GM12892 (cell line): ENCODE measurements around the gene PPIL3.
A peak's percentile ranks its signal among the peaks of the same experiment; 100 is the strongest.

ENCODE experiments used
- POLR2A ChIP-seq: IDR thresholded peaks from 2 replicates; pipeline ENCODE4 v1.6.1; 2011; ENCODE audit warnings: low read depth, low read length, control low read depth
- POLR2AphosphoS5 ChIP-seq: IDR thresholded peaks from 2 replicates; pipeline ENCODE4 v1.6.1; 2011; ENCODE audit warnings: low read depth, low read length, control low read depth
- TAF1 ChIP-seq: IDR thresholded peaks from 2 replicates; pipeline ENCODE4 v1.6.1; 2011; ENCODE audit warnings: low read depth, mild to moderate bottlenecking, control low read depth, low read length, borderline replicate concordance

GRCh38 chr2:200850512-200851256 is 38.2 kb downstream of the PPIL3 start:
- TF ChIP-seq POLR2A (no peak), POLR2AphosphoS5 (peak; percentile 45; the same call in 1 of the 2 replicates), TAF1 (no peak)
